Measurements from ENCODE around the gene CDH23. TPM values are rescaled to one million over a fixed set of nuclear protein-coding genes. Genes with fewer than 3 reads are reported as not detected.

CDH23 gene
- total RNA-seq, 2 experiments from 2014 or later = 4.6 to 5.2 TPM

GRCh38 chr10:71481746-71482410 lies 85.2 kb downstream of the CDH23 start:
- intact Hi-C loops (cut with DNase I, micrococcal nuclease) = no loop called here
- H3K27me3 Mint-ChIP-seq = peaks cover 3% of the 10 kb centered on the region
- no peaks in the 10 kb centered on the region for H3K4me1 ChIP-seq (ENCODE audit: insufficient read depth, low read length)

GRCh38 chr10:71482620-71483019 lies 85.9 kb downstream of the CDH23 start:
- H3K27ac Mint-ChIP-seq = no peak overlapping the region
- TF ChIP-seq CTCF (IDR thresholded peaks at IDR 0.05) = no peak
- H3K36me3 Mint-ChIP-seq (ENCODE audit: low read depth) = no peaks in the 10 kb centered on the region
- H3K4me1 Mint-ChIP-seq (ENCODE audit: low read depth) = no peaks in the 10 kb centered on the region
- intact Hi-C loops (cut with DNase I, micrococcal nuclease) = no loop called here
- ATAC-seq (ENCODE audit: poor library complexity) = no peak
- no peaks in the 10 kb centered on the region for H3K9me3 Mint-ChIP-seq
- CTCF ChIA-PET = no interaction called here
- Histone ChIP-seq H3K9me3 (ENCODE audit: control insufficient read depth in 1 of 2, insufficient read depth in 1 of 2, low read length in 2 of 2) (peaks cover 0 to 3% of the 10 kb centered on the region in 2 experiments), H3K27ac (ENCODE audit: low read depth in 1 of 2, low read length in 2 of 2) (no peak overlapping the region), H3K4me3 (ENCODE audit: low read length) (no peak overlapping the region), H3K36me3 (ENCODE audit: insufficient read depth, low read length) (no peaks in the 10 kb centered on the region), H3K27me3 (ENCODE audit: control insufficient read depth in 1 of 2, insufficient read depth in 2 of 2, low read length in 2 of 2) (no peaks in the 10 kb centered on the region), H3K4me1 (ENCODE audit: insufficient read depth, low read length) (no peaks in the 10 kb centered on the region)
- POLR2A ChIA-PET = no interaction called here
- DNase-seq = no peak
- peaks cover 3% of the 10 kb centered on the region for H3K27me3 Mint-ChIP-seq
- no peak overlapping the region for H3K4me3 Mint-ChIP-seq

More at GRCh38 chr10:71481746-71482410, 85.2 kb downstream of the CDH23 start:
- Mint-ChIP-seq H3K27ac (no peak overlapping the region), H3K36me3 (ENCODE audit: low read depth) (no peaks in the 10 kb centered on the region), H3K9me3 (no peaks in the 10 kb centered on the region), H3K4me1 (ENCODE audit: low read depth) (no peaks in the 10 kb centered on the region), H3K4me3 (no peak overlapping the region)
- no peaks in the 10 kb centered on the region for H3K27me3 ChIP-seq (ENCODE audit: control insufficient read depth in 1 of 2, insufficient read depth in 2 of 2, low read length in 2 of 2)
- no peaks in the 10 kb centered on the region for H3K36me3 ChIP-seq (ENCODE audit: insufficient read depth, low read length)
- ATAC-seq (ENCODE audit: poor library complexity) (no peak), DNase-seq (no peak)
- POLR2A ChIA-PET = no interaction called here
- CTCF ChIA-PET = no interaction called here
- no peak overlapping the region for H3K27ac ChIP-seq (ENCODE audit: low read depth in 1 of 2, low read length in 2 of 2)
- TF ChIP-seq CTCF (IDR thresholded peaks at IDR 0.05) = no peak
- peaks cover 0 to 3% of the 10 kb centered on the region in 2 experiments for H3K9me3 ChIP-seq (ENCODE audit: control insufficient read depth in 1 of 2, insufficient read depth in 1 of 2, low read length in 2 of 2)
- no peak overlapping the region for H3K4me3 ChIP-seq (ENCODE audit: low read length)

DNA sequence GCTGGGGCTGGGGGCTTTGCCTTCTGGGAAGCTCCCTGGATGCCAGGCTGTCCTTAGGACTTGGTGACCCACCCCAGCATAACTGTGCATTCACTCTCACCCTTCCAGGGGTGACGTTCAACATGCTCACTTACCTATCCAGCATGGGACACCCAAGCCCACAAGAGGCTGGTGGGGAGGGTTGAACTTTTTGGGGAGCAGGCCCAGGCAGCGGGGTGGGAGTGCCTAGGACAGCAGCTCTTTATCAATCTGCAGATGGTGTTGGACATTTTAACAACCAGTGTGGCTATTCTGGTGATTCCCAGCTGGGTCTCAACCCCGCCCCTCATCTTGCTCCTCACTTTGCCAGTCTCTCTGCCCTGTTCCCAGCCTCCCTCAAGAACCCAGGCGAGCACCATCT lies 86.4 kb downstream of the CDH23 start:
- H3K27me3 Mint-ChIP-seq = peaks cover 3% of the 10 kb centered on the region
- TF ChIP-seq CTCF (IDR thresholded peaks at IDR 0.05) = no peak
- H3K9me3 Mint-ChIP-seq = no peaks in the 10 kb centered on the region
- no peak overlapping the region for H3K4me3 Mint-ChIP-seq
- Histone ChIP-seq H3K4me3 (ENCODE audit: low read length) (no peak overlapping the region), H3K27me3 (ENCODE audit: control insufficient read depth in 1 of 2, insufficient read depth in 2 of 2, low read length in 2 of 2) (no peaks in the 10 kb centered on the region), H3K27ac (ENCODE audit: low read depth in 1 of 2, low read length in 2 of 2) (no peak overlapping the region), H3K9me3 (ENCODE audit: control insufficient read depth in 1 of 2, insufficient read depth in 1 of 2, low read length in 2 of 2) (peaks cover 0 to 3% of the 10 kb centered on the region in 2 experiments), H3K36me3 (ENCODE audit: insufficient read depth, low read length) (no peaks in the 10 kb centered on the region), H3K4me1 (ENCODE audit: insufficient read depth, low read length) (no peaks in the 10 kb centered on the region)
- ChIA-PET POLR2A (no interaction called here), CTCF (no interaction called here)
- H3K36me3 Mint-ChIP-seq (ENCODE audit: low read depth) = no peaks in the 10 kb centered on the region
- no peaks in the 10 kb centered on the region for H3K4me1 Mint-ChIP-seq (ENCODE audit: low read depth)
- DNase-seq = no peak
- ATAC-seq (ENCODE audit: poor library complexity) = no peak
- H3K27ac Mint-ChIP-seq = no peak overlapping the region
- intact Hi-C loops (cut with DNase I, micrococcal nuclease) = no loop called here
